CD14-positive monocyte (primary cell): ENCODE measurements around the gene PNLDC1. TPM values are rescaled to one million over a fixed set of nuclear protein-coding genes. Genes with fewer than 3 reads are reported as not detected.
"Not testable (repeated sequence)": the region's sequence is repeated elsewhere in the genome, so short reads cannot be mapped to it uniquely, and the experiment has no call there.

ENCODE experiments used
- DNase-seq, 3 donors: peaks; one replicate each; pipeline ENCODE4 v3.0.0-alpha.2; 2011 to 2022
- H2AFZ ChIP-seq: 2 replicates; pipeline ENCODE4 v1.6.0; 2012; ENCODE audit warnings: mild to moderate bottlenecking, low read depth, low read length, inconsistent platforms; ENCODE audit not compliant: insufficient read depth, poor library complexity, severe bottlenecking
- H3K27ac ChIP-seq, 2 donors: 1 replicate in 1 of 2; 2 replicates in 1 of 2; pipeline ENCODE4 v1.5.1; 2012 to 2013; ENCODE audit warnings: low read length in 2 of 2, control low read depth in 1 of 2, inconsistent platforms in 1 of 2, low read depth in 1 of 2, mild to moderate bottlenecking in 1 of 2
- H3K27me3 ChIP-seq, 2 donors: one replicate each; pipeline versions ENCODE4 v1.6.0 to v1.6.1; 2011 to 2013; ENCODE audit warnings: low read length in 2 of 2; ENCODE audit not compliant: control insufficient read depth in 2 of 2, insufficient read depth in 2 of 2
- H3K36me3 ChIP-seq, 2 donors: replicated peaks in 1 of 2; 1 replicate in 1 of 2; 2 replicates in 1 of 2; pipeline versions ENCODE4 v1.5.1 to v1.6.1; 2012 to 2013; ENCODE audit warnings: low read length in 2 of 2, control low read depth in 1 of 2, inconsistent platforms in 1 of 2, mild to moderate bottlenecking in 1 of 2; ENCODE audit not compliant: insufficient read depth in 2 of 2, control insufficient read depth in 1 of 2
- H3K4me1 ChIP-seq, 2 donors: 1 replicate in 1 of 2; 2 replicates in 1 of 2; pipeline versions ENCODE4 v1.5.1 to v1.6.1; 2012 to 2013; ENCODE audit warnings: low read length in 2 of 2, control low read depth in 1 of 2, inconsistent platforms in 1 of 2, mild to moderate bottlenecking in 1 of 2, moderate library complexity in 1 of 2; ENCODE audit not compliant: insufficient read depth in 2 of 2, control insufficient read depth in 1 of 2
- H3K4me2 ChIP-seq: replicated peaks from 2 replicates; pipeline ENCODE3; 2012; ENCODE audit warnings: low read length, moderate library complexity, mild to moderate bottlenecking; ENCODE audit not compliant: poor library complexity, severe bottlenecking; ENCODE audit errors: extremely low read depth
- H3K4me3 ChIP-seq, 3 experiments: fragments of 200-600 bp in 1 of 3; sonication (generic) in 1 of 3; replicated peaks in 1 of 3; 1 replicate in 2 of 3; 2 replicates in 1 of 3; pipeline ENCODE4 v1.5.1; 2011 to 2013; ENCODE audit warnings: low read length in 3 of 3, mild to moderate bottlenecking in 3 of 3, control low read depth in 2 of 3, low read depth in 2 of 3, inconsistent platforms in 1 of 3, moderate library complexity in 1 of 3
- H3K79me2 ChIP-seq: 2 replicates; pipeline ENCODE4 v1.6.0; 2012; ENCODE audit warnings: mild to moderate bottlenecking, control low read depth, inconsistent platforms, low read length, moderate library complexity; ENCODE audit not compliant: insufficient read depth
- H3K9ac ChIP-seq: 2 replicates; pipeline ENCODE4 v1.6.0; 2017; ENCODE audit warnings: low read length, mild to moderate bottlenecking; ENCODE audit not compliant: insufficient read depth, poor library complexity, severe bottlenecking
- H3K9me3 ChIP-seq, 2 donors: replicated peaks in 1 of 2; 1 replicate in 1 of 2; 2 replicates in 1 of 2; pipeline versions ENCODE4 v1.5.1 to v1.6.1; 2012 to 2013; ENCODE audit warnings: low read length in 2 of 2, control low read depth in 1 of 2; ENCODE audit not compliant: control insufficient read depth in 1 of 2, insufficient read depth in 1 of 2
- H4K20me1 ChIP-seq: 2 replicates; pipeline ENCODE4 v1.6.0; 2012; ENCODE audit warnings: mild to moderate bottlenecking, low read length, control low read depth, moderate library complexity; ENCODE audit not compliant: insufficient read depth
- H3K27ac Mint-ChIP-seq, 7 donors: one replicate each; pipeline ENCODE4 v1.8.0; 2020; ENCODE audit warnings: mild to moderate bottlenecking in 7 of 7, mixed read lengths in 7 of 7, moderate library complexity in 6 of 7, inconsistent platforms in 2 of 7
- H3K27me3 Mint-ChIP-seq, 3 donors: one replicate each; pipeline ENCODE4 v1.8.0; 2021 to 2022; ENCODE audit warnings: low read depth in 3 of 3, mild to moderate bottlenecking in 3 of 3, mixed read lengths in 3 of 3, moderate library complexity in 3 of 3, inconsistent platforms in 1 of 3
- H3K36me3 Mint-ChIP-seq, 2 donors: one replicate each; pipeline ENCODE4 v1.8.0; 2020; ENCODE audit warnings: mixed read lengths in 2 of 2, inconsistent platforms in 1 of 2, mild to moderate bottlenecking in 1 of 2
- H3K4me1 Mint-ChIP-seq: one replicate; pipeline ENCODE4 v1.8.0; 2020; ENCODE audit warnings: mild to moderate bottlenecking, mixed read lengths
- H3K4me3 Mint-ChIP-seq, 2 donors: one replicate each; pipeline ENCODE4 v1.8.0; 2020; ENCODE audit warnings: mild to moderate bottlenecking in 2 of 2, mixed read lengths in 2 of 2, moderate library complexity in 1 of 2
- H3K9me3 Mint-ChIP-seq, 7 donors: one replicate each; pipeline ENCODE4 v1.8.0; 2020 to 2022; ENCODE audit warnings: mixed read lengths in 7 of 7, mild to moderate bottlenecking in 6 of 7, moderate library complexity in 6 of 7, inconsistent platforms in 2 of 7
- WGBS: methylation state at CpG from one replicate; pipeline ENCODE4 v1.1.5; 2013; ENCODE audit warnings: missing lambda C conversion rate; ENCODE audit not compliant: insufficient coverage; 5-methylcytosine and 5-hydroxymethylcytosine counted together
- intact Hi-C, 2 donors: fragments of 100-400 bp; cut with micrococcal nuclease; formaldehyde crosslinking; loops; one replicate each; pipeline versions ENCODE4 v1.15.0 to v1.15.1; 2023
- polyA plus RNA-seq, 3 donors: library from polyadenylated mRNA; depleted of rRNA in 1 of 3; unstranded in 2 of 3; stranded (reverse) in 1 of 3; fragments of 300-500 nt in 2 of 3; fragments of >200 nt in 1 of 3; fragmentation: Illumina TruSeq in 2 of 3; gene quantifications; 1 replicate in 2 of 3; 2 replicates in 1 of 3; pipeline ENCODE4 v1.2.3, GENCODE V29; 2012 to 2021
- TF ChIP-seq, protein P1 (sequence below): fragments of 200-600 bp; IDR thresholded peaks from one replicate; pipeline ENCODE4 v1.8.0; 2022; ENCODE audit warnings: antibody characterized with exemption, mild to moderate bottlenecking

The PNLDC1 gene
- polyA plus RNA-seq, 3 donors = 0.56 TPM; not detected in 2

DNA sequence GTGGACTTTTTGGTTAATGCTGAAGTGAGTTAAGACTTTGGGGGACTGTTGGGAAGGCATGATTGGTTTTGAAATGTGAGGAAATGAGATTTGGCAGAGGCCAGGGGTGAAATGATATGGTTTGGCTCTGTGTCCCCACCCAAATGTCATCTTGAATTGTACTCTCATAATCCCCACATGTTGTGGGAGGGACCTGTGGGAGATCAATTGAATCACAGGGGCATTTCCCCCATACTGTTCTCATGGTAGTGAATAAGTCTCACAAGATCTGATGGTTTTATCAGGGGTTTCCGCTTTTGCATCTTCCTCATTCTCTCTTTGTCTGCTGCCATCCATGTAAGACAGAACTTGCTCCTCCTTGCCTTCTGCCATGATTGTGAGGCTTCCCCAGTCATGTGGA is 49.8 kb downstream of the PNLDC1 start:
- H3K4me3 Mint-ChIP-seq, H3K36me3 ChIP-seq, intact Hi-C loops, H3K27ac Mint-ChIP-seq, H3K79me2 ChIP-seq, H3K27ac ChIP-seq, H3K4me3 ChIP-seq, H3K4me1 Mint-ChIP-seq, H3K27me3 ChIP-seq, H3K27me3 Mint-ChIP-seq, H2AFZ ChIP-seq, H3K9ac ChIP-seq, H4K20me1 ChIP-seq, H3K36me3 Mint-ChIP-seq, H3K4me1 ChIP-seq, H3K4me2 ChIP-seq: not testable (repeated sequence)
- no CpG with 5 or more reads among the region's 1 CpG for WGBS
- peaks cover 0 to 10% of the 10 kb centered on the region in 2 donors for H3K9me3 ChIP-seq
- peaks cover 6 to 15% (median 11%) of the 10 kb centered on the region in 7 donors for H3K9me3 Mint-ChIP-seq
- DNase-seq = peak in 1 of 3 donors; percentile 23

DNA sequence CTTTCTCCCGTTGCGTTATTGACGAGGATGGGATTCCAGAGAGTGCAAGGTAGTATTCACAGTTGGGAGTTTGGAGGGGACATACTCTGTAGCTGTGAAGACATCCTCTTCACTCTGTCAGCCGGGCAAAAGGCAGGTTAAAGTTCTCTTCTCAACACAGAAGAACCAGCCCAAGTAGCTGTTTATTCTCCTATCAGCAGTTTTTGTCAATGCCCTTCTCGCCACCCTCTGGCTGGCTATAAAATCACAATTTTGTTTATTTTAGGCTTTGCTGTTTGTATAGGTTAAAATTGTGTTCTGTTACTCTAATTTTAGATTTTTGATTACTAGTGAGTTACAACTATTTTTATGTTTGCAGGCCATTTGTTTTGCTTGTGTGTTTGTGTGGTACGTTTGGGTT is 52.8 kb downstream of the PNLDC1 start:
- no peaks in the 10 kb centered on the region for H3K36me3 Mint-ChIP-seq
- H3K9me3 Mint-ChIP-seq = peaks cover 11 to 20% (median 15%) of the 10 kb centered on the region in 7 donors
- Histone ChIP-seq H3K9me3 (peaks cover 0 to 10% of the 10 kb centered on the region in 2 donors), H3K79me2 (no peaks in the 10 kb centered on the region), H4K20me1 (no peaks in the 10 kb centered on the region), H3K27me3 (no peaks in the 10 kb centered on the region), H3K36me3 (no peaks in the 10 kb centered on the region), H3K4me1 (peaks cover 5 to 6% of the 10 kb centered on the region in 2 donors), H3K4me2 (no peak overlapping the region), H3K27ac (no peak overlapping the region), H3K4me3 (no peak overlapping the region), H2AFZ (peak overlapping the region; percentile 42), H3K9ac (no peak overlapping the region)
- peaks cover 1 to 5% (median 4%) of the 10 kb centered on the region in 3 donors for H3K27me3 Mint-ChIP-seq
- TF ChIP-seq, protein P1, sequence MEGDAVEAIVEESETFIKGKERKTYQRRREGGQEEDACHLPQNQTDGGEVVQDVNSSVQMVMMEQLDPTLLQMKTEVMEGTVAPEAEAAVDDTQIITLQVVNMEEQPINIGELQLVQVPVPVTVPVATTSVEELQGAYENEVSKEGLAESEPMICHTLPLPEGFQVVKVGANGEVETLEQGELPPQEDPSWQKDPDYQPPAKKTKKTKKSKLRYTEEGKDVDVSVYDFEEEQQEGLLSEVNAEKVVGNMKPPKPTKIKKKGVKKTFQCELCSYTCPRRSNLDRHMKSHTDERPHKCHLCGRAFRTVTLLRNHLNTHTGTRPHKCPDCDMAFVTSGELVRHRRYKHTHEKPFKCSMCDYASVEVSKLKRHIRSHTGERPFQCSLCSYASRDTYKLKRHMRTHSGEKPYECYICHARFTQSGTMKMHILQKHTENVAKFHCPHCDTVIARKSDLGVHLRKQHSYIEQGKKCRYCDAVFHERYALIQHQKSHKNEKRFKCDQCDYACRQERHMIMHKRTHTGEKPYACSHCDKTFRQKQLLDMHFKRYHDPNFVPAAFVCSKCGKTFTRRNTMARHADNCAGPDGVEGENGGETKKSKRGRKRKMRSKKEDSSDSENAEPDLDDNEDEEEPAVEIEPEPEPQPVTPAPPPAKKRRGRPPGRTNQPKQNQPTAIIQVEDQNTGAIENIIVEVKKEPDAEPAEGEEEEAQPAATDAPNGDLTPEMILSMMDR = no peak
- intact Hi-C loops = no loop called here
- peaks cover 15% of the 10 kb centered on the region for H3K4me1 Mint-ChIP-seq
- no peak overlapping the region for H3K4me3 Mint-ChIP-seq
- DNase-seq = peak in 1 of 3 donors; percentile 10
- no peak overlapping the region for H3K27ac Mint-ChIP-seq
- 80% methylated on average over 2 of the region's 6 CpGs for WGBS
